Activated naive CD8-positive, alpha-beta T cell treated with anti-CD3 and anti-CD28 coated beads for 36 hours (primary cell): ENCODE measurements around the gene SMC1A. TPM values are rescaled to one million over a fixed set of nuclear protein-coding genes. Genes with fewer than 3 reads are reported as not detected.
"Not testable (repeated sequence)": the region's sequence is repeated elsewhere in the genome, so short reads cannot be mapped to it uniquely, and the experiment has no call there.

ENCODE experiments used
- DNase-seq: peaks from one replicate; pipeline ENCODE4 v3.0.0; 2021
- H3K27ac Mint-ChIP-seq: one replicate; pipeline ENCODE4 v1.8.0; 2022; ENCODE audit warnings: mild to moderate bottlenecking, moderate library complexity, mixed read lengths
- H3K27me3 Mint-ChIP-seq: one replicate; pipeline ENCODE4 v1.8.0; 2022; ENCODE audit warnings: mild to moderate bottlenecking, mixed read lengths
- H3K36me3 Mint-ChIP-seq: one replicate; pipeline ENCODE4 v1.8.0; 2021; ENCODE audit warnings: mild to moderate bottlenecking, mixed read lengths
- H3K4me1 Mint-ChIP-seq: one replicate; pipeline ENCODE4 v1.8.0; 2021; ENCODE audit warnings: mixed read lengths
- H3K4me3 Mint-ChIP-seq: one replicate; pipeline ENCODE4 v1.8.0; 2022; ENCODE audit warnings: mild to moderate bottlenecking, moderate library complexity, mixed read lengths
- H3K9me3 Mint-ChIP-seq: one replicate; pipeline ENCODE4 v1.8.0; 2022; ENCODE audit warnings: mixed read lengths
- total RNA-seq, 2 experiments: library from RNA; stranded (reverse); gene quantifications; one replicate each; pipeline ENCODE4 v1.2.3, GENCODE V29; 2021

Gene SMC1A
- total RNA-seq, 2 experiments from 2014 or later = 154 to 161 TPM

- Mint-ChIP-seq H3K4me1 (no peaks in the 10 kb centered on the region), H3K27ac (no peak overlapping the region), H3K4me3 (no peak overlapping the region), H3K36me3 (peaks cover 11% of the 10 kb centered on the region), H3K27me3 (no peaks in the 10 kb centered on the region), H3K9me3 (no peaks in the 10 kb centered on the region)
- DNase-seq = no peak
These were observed 38.9 kb downstream of the SMC1A start for GRCh38 chrX:53383376-53384076.

- H3K9me3 Mint-ChIP-seq = no peaks in the 10 kb centered on the region
- no peaks in the 10 kb centered on the region for H3K4me1 Mint-ChIP-seq
- no peak overlapping the region for H3K4me3 Mint-ChIP-seq
- H3K36me3 Mint-ChIP-seq = peaks cover 17% of the 10 kb centered on the region
- no peak overlapping the region for H3K27ac Mint-ChIP-seq
- no peak for DNase-seq
- no peaks in the 10 kb centered on the region for H3K27me3 Mint-ChIP-seq
These were observed 42.7 kb downstream of the SMC1A start for GRCh38 chrX:53379747-53380146.

- H3K9me3 Mint-ChIP-seq = no peaks in the 10 kb centered on the region
- H3K36me3 Mint-ChIP-seq = peaks cover 15% of the 10 kb centered on the region
- no peaks in the 10 kb centered on the region for H3K27me3 Mint-ChIP-seq
- DNase-seq = no peak
- H3K4me3 Mint-ChIP-seq = no peak overlapping the region
- no peaks in the 10 kb centered on the region for H3K4me1 Mint-ChIP-seq
- no peak overlapping the region for H3K27ac Mint-ChIP-seq
These were observed 43.3 kb downstream of the SMC1A start for GRCh38 chrX:53379008-53379710.

GRCh38 chrX:53377464-53377863, 45.0 kb downstream of the SMC1A start:
- Mint-ChIP-seq H3K27me3 (no peaks in the 10 kb centered on the region), H3K9me3 (no peaks in the 10 kb centered on the region), H3K4me3 (no peak overlapping the region), H3K36me3 (peaks cover 15% of the 10 kb centered on the region), H3K27ac (no peak overlapping the region), H3K4me1 (no peaks in the 10 kb centered on the region)
- no peak for DNase-seq

GRCh38 chrX:53376888-53377287, 45.6 kb downstream of the SMC1A start:
- DNase-seq = no peak
- Mint-ChIP-seq H3K4me3 (no peak overlapping the region), H3K4me1 (no peaks in the 10 kb centered on the region), H3K27ac (no peak overlapping the region), H3K27me3 (no peaks in the 10 kb centered on the region), H3K36me3 (peaks cover 13% of the 10 kb centered on the region), H3K9me3 (no peaks in the 10 kb centered on the region)

- no peaks in the 10 kb centered on the region for H3K9me3 Mint-ChIP-seq
- H3K27me3 Mint-ChIP-seq = no peaks in the 10 kb centered on the region
- H3K27ac Mint-ChIP-seq = no peak overlapping the region
- H3K4me3 Mint-ChIP-seq = peak overlapping the region; percentile 25
- no peaks in the 10 kb centered on the region for H3K4me1 Mint-ChIP-seq
- peaks cover 8% of the 10 kb centered on the region for H3K36me3 Mint-ChIP-seq
- no peak for DNase-seq
These were observed 47.5 kb downstream of the SMC1A start for GRCh38 chrX:53374923-53375322.

GRCh38 chrX:53374222-53374820, 48.1 kb downstream of the SMC1A start:
- no peak for DNase-seq
- Mint-ChIP-seq H3K4me1 (no peaks in the 10 kb centered on the region), H3K9me3 (no peaks in the 10 kb centered on the region), H3K27ac (no peak overlapping the region), H3K4me3 (no peak overlapping the region), H3K36me3 (peaks cover 8% of the 10 kb centered on the region), H3K27me3 (no peaks in the 10 kb centered on the region)

GRCh38 chrX:53373307-53373706, 49.1 kb downstream of the SMC1A start:
- H3K27me3 Mint-ChIP-seq = no peaks in the 10 kb centered on the region
- H3K4me3 Mint-ChIP-seq = no peak overlapping the region
- peaks cover 7% of the 10 kb centered on the region for H3K36me3 Mint-ChIP-seq
- no peaks in the 10 kb centered on the region for H3K4me1 Mint-ChIP-seq
- no peaks in the 10 kb centered on the region for H3K9me3 Mint-ChIP-seq
- DNase-seq = no peak
- H3K27ac Mint-ChIP-seq = peak overlapping the region; percentile 49

- not testable (repeated sequence) for H3K4me3 Mint-ChIP-seq, H3K4me1 Mint-ChIP-seq, H3K36me3 Mint-ChIP-seq, DNase-seq, H3K27ac Mint-ChIP-seq, H3K9me3 Mint-ChIP-seq, H3K27me3 Mint-ChIP-seq
These were observed 56.0 kb downstream of the SMC1A start for GRCh38 chrX:53366454-53366853.

GRCh38 chrX:53362449-53362848, 60.0 kb downstream of the SMC1A start:
- no peak for DNase-seq
- Mint-ChIP-seq H3K27ac (no peak overlapping the region), H3K9me3 (no peaks in the 10 kb centered on the region), H3K36me3 (no peaks in the 10 kb centered on the region), H3K4me3 (no peak overlapping the region), H3K4me1 (peaks cover 2% of the 10 kb centered on the region), H3K27me3 (no peaks in the 10 kb centered on the region)

- Mint-ChIP-seq H3K4me3 (no peak overlapping the region), H3K4me1 (no peaks in the 10 kb centered on the region), H3K27ac (no peak overlapping the region), H3K36me3 (no peaks in the 10 kb centered on the region), H3K9me3 (no peaks in the 10 kb centered on the region), H3K27me3 (no peaks in the 10 kb centered on the region)
- DNase-seq = no peak
These were observed 64.5 kb downstream of the SMC1A start for GRCh38 chrX:53357799-53358530.

GRCh38 chrX:53356186-53356585, 66.3 kb downstream of the SMC1A start:
- Mint-ChIP-seq H3K4me1 (no peaks in the 10 kb centered on the region), H3K4me3 (no peak overlapping the region), H3K27ac (no peak overlapping the region), H3K36me3 (no peaks in the 10 kb centered on the region), H3K9me3 (no peaks in the 10 kb centered on the region), H3K27me3 (no peaks in the 10 kb centered on the region)
- DNase-seq = no peak

- H3K4me1 Mint-ChIP-seq = no peaks in the 10 kb centered on the region
- H3K27ac Mint-ChIP-seq = no peak overlapping the region
- H3K27me3 Mint-ChIP-seq = no peaks in the 10 kb centered on the region
- H3K9me3 Mint-ChIP-seq = no peaks in the 10 kb centered on the region
- H3K4me3 Mint-ChIP-seq = no peak overlapping the region
- no peak for DNase-seq
- no peaks in the 10 kb centered on the region for H3K36me3 Mint-ChIP-seq
These were observed 67.8 kb downstream of the SMC1A start for GRCh38 chrX:53354669-53355068.

GRCh38 chrX:53347948-53348347, 74.5 kb downstream of the SMC1A start:
- Mint-ChIP-seq H3K36me3 (no peaks in the 10 kb centered on the region), H3K27me3 (no peaks in the 10 kb centered on the region), H3K4me1 (no peaks in the 10 kb centered on the region), H3K9me3 (no peaks in the 10 kb centered on the region), H3K27ac (no peak overlapping the region), H3K4me3 (no peak overlapping the region)
- DNase-seq = no peak
